ENCODE data around the gene BICD2. TPM values are rescaled to one million over a fixed set of nuclear protein-coding genes. Genes with fewer than 3 reads are reported as not detected.

BICD2 gene
- total and polyA plus RNA-seq, 2 of the 8 experiments (the other 6 are each of a cell fraction or from before 2014, with no cell fraction given) = 6.6 to 22.8 TPM

DNA sequence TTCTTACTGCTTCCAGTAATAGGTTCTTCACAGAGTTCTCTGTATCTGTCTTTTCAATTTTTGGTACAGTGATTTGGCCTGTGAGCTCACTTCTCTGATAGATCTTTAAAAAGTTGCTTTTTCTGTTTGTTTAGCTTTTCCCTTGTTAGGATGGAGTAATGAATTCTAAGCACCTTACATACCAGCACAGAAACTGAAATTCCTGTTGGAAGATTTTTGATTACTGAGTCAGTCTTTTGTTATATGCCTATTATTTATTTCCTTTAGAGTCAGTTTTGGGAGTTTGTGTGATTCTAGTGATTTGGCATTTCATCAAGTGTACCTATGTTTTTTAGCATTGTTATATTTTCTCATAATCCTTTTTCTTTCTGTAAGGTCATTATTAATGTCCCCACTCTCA lies 57.1 kb downstream of the BICD2 start (continued):
- TF ChIP-seq RXRA (IDR thresholded peaks at IDR 0.05; ENCODE audit: insufficient read depth, low read depth, low read length) (no peak), TAF7 (optimal IDR thresholded peaks at IDR 0.05; ENCODE audit: borderline replicate concordance, low read depth, low read length) (no peak), JUN (IDR thresholded peaks at IDR 0.05; ENCODE audit: low read depth, low read length) (no peak), SRF (IDR thresholded peaks at IDR 0.05; ENCODE audit: low read depth, low read length) (no peak), SP1 (IDR thresholded peaks at IDR 0.05; ENCODE audit: low read depth, low read length) (no peak)

All from H1 (cell line).